Breast epithelium (tissue), 3 donors: Measurements from ENCODE around the gene PER2.

Experiments
- CTCF ChIP-seq, 3 donors: fragments of 450-650 bp; IDR thresholded peaks; one replicate each; pipeline ENCODE4 v1.5.1; 2016 to 2017; ENCODE audit warnings: antibody characterized with exemption in 3 of 3, mild to moderate bottlenecking in 3 of 3, moderate library complexity in 3 of 3
- POLR2A ChIP-seq: fragments of 450-650 bp; IDR thresholded peaks from one replicate; pipeline ENCODE4 v1.6.1; 2016; ENCODE audit warnings: antibody characterized with exemption, mild to moderate bottlenecking, moderate library complexity
- POLR2AphosphoS5 ChIP-seq, 3 donors: sonication (generic); formaldehyde crosslinking; IDR thresholded peaks; one replicate each; pipeline ENCODE4 v1.6.1; 2017; ENCODE audit warnings: antibody characterized with exemption in 3 of 3

GRCh38 chr2:238271061-238271554 is 17.3 kb downstream of the PER2 start:
- TF ChIP-seq POLR2A = no peak
- no peak for TF ChIP-seq CTCF (IDR thresholded peaks at IDR 0.05)
- no peak for TF ChIP-seq POLR2AphosphoS5 (IDR thresholded peaks at IDR 0.05)
